GM21367 (cell line): Measurements from ENCODE around the gene PTPRF.
"Not testable (repeated sequence)": the region's sequence is repeated elsewhere in the genome, so short reads cannot be mapped to it uniquely, and the experiment has no call there.

Experiments used
- ATAC-seq: cut with Tn5 transposase; IDR thresholded peaks from one replicate; pipeline ENCODE4 v1.9.1; 2021; ENCODE audit not compliant: unreplicated experiment

The PTPRF gene

DNA sequence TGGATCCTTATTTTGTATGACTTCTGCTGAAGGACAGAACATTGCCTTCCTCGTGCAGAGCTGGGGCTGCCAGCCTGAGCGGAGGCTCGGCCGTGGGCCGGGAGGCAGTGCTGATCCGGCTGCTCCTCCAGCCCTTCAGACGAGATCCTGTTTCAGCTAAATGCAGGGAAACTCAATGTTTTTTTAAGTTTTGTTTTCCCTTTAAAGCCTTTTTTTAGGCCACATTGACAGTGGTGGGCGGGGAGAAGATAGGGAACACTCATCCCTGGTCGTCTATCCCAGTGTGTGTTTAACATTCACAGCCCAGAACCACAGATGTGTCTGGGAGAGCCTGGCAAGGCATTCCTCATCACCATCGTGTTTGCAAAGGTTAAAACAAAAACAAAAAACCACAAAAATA, 91.8 kb downstream of the PTPRF start:
- no peak for ATAC-seq

DNA sequence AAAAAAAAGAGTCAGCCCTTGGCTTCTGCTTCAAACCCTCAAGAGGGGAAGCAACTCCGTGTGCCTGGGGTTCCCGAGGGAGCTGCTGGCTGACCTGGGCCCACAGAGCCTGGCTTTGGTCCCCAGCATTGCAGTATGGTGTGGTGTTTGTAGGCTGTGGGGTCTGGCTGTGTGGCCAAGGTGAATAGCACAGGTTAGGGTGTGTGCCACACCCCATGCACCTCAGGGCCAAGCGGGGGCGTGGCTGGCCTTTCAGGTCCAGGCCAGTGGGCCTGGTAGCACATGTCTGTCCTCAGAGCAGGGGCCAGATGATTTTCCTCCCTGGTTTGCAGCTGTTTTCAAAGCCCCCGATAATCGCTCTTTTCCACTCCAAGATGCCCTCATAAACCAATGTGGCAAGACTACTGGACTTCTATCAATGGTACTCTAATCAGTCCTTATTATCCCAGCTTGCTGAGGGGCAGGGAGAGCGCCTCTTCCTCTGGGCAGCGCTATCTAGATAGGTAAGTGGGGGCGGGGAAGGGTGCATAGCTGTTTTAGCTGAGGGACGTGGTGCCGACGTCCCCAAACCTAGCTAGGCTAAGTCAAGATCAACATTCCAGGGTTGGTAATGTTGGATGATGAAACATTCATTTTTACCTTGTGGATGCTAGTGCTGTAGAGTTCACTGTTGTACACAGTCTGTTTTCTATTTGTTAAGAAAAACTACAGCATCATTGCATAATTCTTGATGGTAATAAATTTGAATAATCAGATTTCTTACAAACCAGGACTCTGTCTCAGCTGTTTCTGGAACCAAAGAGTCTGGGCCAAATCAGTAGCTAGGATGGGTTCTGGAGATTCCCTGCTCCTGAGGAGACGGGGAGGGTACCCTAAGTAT, 92.5 kb downstream of the PTPRF start:
- ATAC-seq: no peak

DNA sequence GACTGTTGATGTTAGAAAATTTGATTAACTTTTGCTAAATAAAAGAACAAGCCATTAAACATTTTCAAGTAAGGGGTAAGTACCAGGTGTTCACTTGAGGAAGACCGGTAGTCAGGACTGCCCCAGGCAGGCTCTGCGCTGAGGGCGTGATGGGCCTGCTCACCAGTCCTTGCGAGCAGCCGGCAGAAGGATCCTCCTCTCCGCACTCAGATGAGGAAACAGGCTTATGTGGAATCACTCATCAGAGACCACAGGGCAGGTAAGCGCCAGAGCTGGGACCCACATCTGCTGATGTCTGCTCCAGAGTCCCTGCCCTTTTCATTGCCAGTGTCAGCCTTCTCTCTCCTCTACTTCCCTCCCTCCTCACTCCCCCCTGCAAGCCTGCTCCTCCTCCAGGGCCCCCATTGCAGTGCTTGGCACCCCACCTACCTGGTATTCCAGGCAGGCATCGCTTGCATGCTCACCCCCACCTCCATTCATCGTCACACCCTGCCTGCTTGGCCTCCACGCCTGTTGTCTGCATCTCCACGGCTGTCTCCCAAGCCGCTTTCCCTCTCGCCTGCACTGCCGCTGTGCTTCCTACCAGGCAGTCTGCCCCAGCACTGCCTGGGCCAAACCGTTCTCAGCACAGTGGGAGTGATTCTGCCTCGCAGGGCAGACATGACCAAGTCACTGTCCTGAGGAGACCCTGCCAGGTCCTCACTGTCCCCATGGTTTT, 94.5 kb downstream of the PTPRF start:
- no peak for ATAC-seq

DNA sequence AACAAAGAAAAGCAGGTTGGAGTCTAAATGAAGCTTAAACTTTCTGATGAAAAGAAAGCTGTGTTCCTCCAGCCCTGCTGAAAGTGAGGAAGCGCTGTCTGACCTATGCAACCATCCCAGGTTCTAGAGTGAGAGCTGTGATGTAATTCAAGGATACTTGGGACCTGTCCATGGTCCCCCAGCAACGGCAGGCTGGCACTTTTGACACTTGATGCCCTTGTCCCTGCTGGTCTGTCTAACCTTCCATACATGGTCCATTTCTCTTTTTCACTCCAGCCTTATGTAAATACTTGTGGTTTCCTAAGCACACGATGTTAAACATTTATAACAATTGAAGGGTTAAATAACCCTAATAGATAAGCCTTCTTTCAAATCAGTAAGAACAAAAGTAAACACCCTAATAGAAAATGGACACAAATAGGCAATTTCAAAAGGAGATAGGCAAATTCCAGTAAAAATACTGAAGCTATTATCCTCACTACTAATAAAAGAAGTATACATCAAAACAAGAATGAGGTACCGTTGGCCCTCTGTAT, 101.5 kb downstream of the PTPRF start:
- ATAC-seq: no peak

DNA sequence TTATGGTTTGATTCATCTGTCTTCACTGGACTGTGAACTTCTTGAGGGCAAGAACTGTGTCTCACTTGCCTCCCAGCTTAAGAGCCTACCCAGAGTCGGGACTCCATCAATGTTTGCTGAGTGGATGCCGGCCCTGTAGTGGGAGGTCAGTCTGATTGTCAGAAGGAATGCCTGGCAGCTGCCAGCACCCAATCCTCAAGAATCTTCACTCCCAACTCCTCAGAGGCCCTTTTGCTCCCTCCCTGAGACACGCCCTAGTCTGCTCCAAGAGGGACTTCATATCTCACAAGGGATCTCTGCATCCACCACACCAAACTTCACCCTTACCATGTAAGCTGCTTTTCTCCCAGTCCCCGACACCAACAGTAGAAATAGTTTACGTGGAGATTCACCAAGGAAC, 104.0 kb downstream of the PTPRF start:
- ATAC-seq: no peak

DNA sequence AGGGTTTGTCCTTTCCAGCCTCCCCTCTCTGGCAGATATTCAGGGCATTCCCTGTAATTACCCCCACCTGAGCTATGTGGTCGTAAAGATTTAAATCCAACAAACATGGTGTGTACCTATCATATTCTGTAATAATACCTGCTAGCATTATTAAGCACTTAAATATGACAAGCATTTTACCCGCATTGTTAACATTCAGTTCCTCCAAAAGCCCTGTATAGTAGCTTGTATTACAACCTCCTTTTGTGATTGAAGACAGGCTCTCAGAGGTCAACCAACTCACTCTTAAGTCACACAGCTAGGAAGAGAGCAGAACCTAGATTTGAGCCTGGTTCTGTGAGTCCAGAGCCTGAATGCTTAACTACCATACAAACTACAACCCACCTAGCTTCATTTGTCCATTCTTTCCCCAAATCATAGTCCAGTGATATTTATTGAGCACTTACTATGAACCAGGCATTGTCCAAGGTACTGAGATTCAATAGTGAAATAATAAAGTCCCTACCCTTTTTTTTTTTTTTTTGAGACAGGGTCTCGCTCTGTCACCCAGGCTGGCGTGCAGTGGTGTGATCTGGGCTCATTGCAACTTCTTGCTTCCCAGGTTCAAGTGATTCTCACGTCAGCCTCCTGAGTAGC, 105.4 kb downstream of the PTPRF start:
- no peak for ATAC-seq

DNA sequence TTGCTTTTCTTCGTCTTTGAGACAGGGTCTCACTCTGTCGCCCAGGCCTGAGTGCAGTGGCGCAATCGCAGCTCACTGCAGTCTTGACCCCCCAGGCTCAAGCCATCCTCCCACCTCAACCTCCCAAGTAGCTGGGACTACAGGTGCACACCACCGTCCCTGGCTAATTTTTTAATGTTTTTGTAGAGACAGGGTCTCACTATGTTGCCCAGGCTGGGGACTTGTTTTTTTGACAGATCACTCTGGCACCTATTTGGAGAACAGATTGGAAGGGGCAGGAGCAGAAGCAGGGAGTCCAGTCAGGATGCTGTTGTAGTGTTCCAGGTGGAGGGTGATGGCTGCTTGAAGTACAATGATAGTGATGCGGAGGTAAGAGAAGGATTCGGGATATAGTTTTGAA, 106.6 kb downstream of the PTPRF start:
- no peak for ATAC-seq

DNA sequence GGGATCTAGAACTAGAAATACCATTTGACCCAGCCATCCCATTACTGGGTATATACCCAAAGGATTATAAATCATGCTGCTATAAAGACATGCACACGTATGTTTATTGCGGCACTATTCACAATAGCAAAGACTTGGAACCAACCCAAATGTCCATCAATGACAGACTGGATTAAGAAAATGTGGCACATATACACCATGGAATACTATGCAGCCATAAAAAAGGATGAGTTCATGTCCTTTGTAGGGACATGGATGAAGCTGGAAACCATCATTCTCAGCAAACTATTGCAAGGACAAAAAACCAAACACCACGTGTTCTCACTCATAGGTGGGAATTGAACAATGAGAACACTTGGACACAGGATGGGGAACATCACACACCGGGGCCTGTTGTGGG, 107.7 kb downstream of the PTPRF start:
- not testable (repeated sequence) for ATAC-seq

DNA sequence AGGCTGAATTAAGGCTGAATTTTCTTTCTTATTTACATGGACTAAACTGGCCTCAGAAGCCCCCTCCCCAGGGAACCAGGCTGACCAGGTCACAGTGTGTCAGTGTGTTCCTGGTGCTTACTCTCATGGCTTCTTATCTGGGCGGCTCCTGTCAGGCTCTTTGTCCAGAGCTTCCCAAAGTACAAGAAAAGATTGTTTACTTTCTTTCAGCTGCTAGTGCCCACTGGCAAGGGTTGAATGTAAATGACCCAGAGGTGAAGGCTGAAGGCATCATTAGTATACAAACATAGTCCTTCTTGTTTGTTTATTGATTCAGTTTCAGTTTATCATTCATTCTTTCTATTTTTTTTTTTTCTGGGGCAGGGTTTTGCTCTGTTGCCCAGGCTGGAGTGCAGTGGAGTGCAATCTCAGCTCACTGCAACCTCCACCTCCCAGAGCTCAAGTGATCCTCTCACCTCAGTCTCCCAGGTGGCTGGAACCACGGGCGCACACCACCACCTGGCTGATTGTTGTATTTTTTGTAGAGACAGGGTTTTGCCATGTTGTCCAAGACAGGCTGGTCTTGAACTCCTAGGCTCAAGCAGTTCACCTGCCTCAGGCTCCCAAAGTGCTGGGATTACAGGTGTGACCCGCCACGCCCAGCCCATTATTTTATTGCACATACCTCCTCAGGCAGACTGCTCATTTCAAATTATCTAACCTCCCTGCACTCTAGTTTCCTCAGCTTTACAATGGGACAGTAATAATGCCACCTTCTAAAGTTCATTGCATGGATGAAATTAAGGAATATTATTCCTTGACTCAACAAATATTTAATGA, 109.5 kb downstream of the PTPRF start:
- no peak for ATAC-seq

DNA sequence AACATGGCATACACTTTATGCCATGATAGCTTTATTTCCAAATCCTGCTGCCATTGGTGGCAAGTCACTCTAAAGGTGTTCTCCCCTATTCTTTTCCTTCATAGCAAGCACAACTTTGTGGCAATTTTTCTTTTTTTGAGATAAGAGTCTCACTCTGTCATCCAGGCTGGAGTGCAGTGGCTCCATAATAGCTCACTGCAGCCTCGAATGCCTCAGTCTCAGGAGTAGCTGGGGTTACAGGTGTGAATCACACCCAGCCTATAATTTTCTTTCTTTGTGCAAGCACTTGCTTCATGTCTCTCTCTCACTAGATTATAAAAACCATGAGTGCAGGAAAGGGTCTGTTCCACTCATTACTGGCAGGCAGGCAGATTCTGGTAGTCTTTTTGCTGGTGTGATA, 113.9 kb downstream of the PTPRF start:
- no peak for ATAC-seq

DNA sequence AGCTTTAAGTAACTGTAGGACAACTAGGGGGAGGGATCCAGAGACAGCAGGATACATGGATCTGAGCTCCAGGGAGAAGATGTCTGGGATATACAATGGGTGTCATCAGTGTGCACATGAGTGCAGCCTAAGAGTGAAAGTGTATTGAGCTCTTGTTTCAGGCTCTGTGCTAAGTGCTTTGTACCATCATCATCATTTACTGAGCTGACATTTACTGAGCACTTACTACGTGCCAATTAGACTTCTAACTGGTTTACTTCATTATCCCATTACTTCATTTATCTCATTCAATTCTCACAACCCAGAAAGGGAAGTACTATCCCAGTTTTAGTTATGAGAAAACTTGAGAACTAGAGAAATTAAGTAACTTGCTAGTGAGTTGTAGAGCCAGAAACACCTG, 114.8 kb downstream of the PTPRF start:
- no peak for ATAC-seq

DNA sequence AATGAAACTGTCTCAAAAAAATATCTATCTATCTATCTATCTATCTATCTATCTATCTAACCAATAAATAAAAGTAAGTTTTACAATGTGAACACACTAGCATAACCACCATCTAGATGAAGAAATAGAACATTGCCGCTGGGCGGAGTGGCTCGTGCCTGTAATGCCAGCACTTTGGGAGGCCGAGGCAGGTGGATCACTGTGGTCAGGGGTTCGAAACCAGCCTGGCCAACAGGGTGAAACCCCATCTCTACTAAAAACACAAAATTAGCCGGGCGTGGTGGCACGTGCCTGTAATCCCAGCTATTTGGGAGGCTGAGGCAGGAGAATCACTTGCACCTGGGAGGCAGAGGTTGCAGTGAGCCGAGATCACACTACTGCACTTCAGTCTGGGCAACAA, 116.6 kb downstream of the PTPRF start:
- ATAC-seq: not testable (repeated sequence)

DNA sequence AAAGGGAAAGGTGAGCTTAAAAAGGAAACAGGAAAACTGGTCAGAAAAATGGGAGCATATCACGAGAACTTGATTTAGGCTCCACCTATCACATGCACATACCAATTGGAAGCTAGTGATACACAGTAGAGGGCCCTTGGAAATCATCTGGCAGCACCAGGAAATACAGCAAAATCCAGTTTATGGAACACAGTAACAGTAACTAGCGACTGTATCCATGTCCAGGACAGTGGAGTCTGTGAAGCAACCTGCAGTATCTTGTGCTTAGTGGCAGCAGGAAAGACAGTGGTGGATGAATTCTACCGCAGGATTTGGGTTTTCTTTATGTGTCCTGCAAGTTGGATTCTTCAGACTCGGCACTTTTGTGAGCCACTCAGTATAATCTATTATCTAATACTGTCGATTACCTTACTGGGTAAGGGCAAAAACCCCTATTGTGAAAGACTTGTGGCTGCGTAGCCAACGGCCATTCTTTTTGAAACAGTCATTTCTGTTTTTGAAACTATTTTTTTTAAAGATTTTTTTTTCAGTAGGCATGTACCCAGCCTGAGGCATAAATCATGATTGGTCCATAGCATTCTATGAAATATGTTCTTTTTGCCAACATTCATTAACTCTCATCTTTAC, 117.7 kb downstream of the PTPRF start:
- no peak for ATAC-seq

DNA sequence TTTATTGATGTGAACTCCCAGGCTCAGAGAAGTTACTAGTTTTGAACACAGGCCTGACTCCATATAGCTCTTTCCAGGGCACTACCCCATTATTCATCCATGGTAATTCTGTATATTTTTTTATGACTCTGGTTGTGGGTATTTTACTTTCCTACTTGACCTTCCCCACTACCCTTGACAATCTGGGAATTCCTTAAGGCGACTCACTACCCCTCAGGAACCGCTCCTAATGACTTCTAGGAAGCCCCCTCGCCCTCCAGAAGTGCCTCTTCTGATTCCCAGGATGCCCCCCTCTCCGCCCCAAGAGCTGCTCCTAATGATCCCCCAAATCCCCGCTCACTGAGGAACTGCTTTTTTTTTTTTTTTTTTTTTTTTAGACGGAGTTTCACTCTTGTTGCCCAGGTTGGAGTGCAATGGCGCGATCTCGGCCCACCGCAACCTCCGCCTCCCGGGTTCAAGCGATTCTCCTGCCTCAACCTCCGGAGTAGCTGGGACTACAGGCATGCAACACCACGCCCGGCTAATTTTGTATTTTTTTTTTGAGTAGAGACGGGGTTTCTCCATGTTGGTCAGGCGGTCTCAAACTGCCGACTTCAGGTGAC, 118.3 kb downstream of the PTPRF start:
- ATAC-seq: no peak

DNA sequence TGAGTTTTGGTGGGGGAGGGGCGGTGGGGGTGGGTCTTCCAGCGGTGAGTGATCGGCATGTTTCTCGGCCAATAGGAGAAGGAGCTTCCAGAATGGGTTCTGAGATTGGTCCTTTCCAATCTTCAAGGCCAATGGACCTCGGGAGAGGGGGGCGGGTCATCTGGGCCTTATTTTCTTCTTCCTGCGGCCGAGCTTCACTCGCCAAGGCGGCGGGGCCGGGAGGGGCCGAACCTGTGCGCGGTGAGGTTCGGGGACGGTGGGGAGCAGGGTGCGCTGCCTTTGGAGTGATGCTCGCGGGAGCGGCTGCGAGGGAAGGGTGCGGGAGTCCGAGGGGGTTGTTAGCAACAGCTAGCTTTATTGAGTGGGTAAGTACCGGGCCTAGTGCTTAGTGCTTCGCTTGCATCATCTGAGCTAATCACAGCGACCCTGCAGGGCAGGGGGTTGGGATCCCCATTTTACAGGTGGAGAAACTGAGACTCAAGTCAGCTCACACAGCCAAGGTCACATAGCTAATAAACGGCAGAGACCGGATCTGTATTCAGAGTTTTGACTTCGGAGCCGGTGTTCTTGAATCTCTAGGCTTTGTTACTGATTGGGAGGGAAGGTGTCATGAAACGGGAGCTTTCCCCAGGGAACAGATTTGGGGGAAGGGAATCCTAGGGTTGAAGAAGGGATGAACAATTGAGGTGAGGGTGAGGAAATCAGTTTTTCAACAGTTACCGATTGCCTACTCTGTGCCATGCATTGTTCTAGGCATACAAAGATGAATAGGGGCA, 119.8 kb downstream of the PTPRF start:
- ATAC-seq: peak; percentile 52

DNA sequence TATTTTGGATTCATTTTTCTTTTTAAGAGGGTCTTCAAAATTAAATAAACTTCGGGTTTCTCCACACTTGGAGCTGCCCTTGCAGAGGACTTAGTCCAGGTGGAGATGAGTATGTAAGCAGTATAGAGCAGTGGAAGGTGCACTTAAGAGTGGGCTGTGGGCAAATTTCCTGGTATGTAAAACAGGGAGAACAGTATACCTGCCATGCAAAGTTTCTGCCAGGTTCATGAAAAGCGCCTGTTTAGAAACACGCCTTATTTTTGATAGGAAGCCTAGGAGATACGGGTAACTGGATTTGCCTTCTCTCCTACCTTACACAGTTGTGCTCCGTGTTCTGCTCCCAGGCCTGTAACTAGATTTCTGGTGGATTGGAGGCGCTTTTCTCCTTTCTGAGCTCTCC, 120.5 kb downstream of the PTPRF start:
- no peak for ATAC-seq

DNA sequence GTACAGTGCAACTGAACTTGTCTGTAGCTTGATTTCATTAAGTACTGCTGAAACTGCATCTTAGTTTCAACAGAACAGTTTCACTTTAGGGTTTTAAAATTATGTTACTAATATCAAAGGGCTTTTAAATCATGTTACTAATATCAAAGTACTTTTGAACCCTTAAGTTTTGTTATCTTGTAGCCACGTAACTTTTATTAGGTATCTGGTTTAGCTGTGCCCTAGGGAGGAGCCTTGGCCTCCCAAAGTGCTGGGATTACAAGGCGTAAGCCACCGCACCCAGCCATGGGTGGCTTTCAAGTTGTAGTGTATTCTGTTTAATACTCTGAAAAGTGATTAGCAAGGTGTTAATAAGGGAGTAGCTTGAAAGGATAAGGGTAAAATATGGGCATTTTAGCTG, 121.2 kb downstream of the PTPRF start:
- ATAC-seq: no peak

DNA sequence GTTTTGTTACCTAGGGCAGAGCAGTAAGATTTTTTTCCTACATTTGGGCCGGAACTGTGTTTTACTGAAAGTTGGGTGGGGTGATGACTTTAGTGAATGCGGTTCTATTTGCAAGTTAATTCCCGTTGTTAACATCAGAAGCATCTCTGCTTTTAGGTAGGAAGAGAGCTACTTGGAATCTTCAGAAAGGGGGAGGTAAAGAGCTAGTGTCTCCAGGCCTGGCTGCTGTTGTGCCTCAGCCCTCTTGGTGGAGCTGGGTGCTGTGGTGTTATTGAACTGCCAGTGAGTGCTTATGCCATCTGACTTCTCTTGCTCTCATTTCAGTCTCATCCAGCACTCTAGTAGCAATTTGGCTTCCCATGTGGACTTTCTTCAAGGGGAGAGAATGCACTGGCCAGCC, 122.7 kb downstream of the PTPRF start:
- ATAC-seq: no peak

DNA sequence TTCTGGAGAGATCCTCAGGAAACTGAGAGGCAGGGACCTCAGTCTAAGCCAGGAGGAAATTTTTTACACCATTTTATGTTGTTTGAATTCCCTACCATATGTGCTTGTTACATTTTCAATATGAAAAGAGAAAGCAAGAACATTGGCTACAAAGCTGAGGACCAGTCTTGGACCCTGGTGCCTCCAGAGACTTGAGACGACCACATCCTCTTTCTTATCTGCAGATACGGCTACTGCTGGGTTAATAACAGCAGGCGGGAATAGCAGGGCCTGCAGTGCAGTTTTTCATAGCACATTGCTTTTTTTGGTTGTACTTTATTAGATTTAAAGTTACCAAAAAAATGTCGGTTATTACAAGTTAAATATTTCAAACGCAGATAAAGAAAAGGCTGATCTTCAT, 123.2 kb downstream of the PTPRF start:
- ATAC-seq: no peak
